NCI-H146 (cell line): ENCODE measurements around the gene FAM216B.
"Not testable (repeated sequence)": the region's sequence is repeated elsewhere in the genome, so short reads cannot be mapped to it uniquely, and the experiment has no call there.

Source experiments
- DNase-seq: peaks from one replicate; lab custom pipeline; 2025; lab: John Stamatoyannopoulos, UW

The FAM216B gene

GRCh38 chr13:42781352-42781751 is at the start of gene FAM216B:
FAM216B (plus strand) TSS chr13:42781584; CDS start chr13:42784068, 2,484 bp downstream.
- DNase-seq: no peak

- no peak for DNase-seq
Observed at GRCh38 chr13:42732073-42732472, 49.3 kb upstream of the FAM216B start.

- no peak for DNase-seq
Observed at GRCh38 chr13:42733046-42733445, 48.3 kb upstream of the FAM216B start.

- DNase-seq: no peak
Observed at GRCh38 chr13:42735010-42735409, 46.4 kb upstream of the FAM216B start.

GRCh38 chr13:42740753-42741152 is 40.6 kb upstream of the FAM216B start:
- DNase-seq: no peak

- DNase-seq: no peak
Observed at GRCh38 chr13:42741914-42742313, 39.5 kb upstream of the FAM216B start.

- DNase-seq: no peak
Observed at GRCh38 chr13:42745655-42746054, 35.7 kb upstream of the FAM216B start.

- DNase-seq: no peak
Observed at GRCh38 chr13:42746866-42747265, 34.5 kb upstream of the FAM216B start.

- DNase-seq: no peak
Observed at GRCh38 chr13:42747399-42747873, 33.9 kb upstream of the FAM216B start.

- DNase-seq: no peak
Observed at GRCh38 chr13:42750794-42751193, 30.6 kb upstream of the FAM216B start.

- DNase-seq: no peak
Observed at GRCh38 chr13:42751693-42752092, 29.7 kb upstream of the FAM216B start.

GRCh38 chr13:42752731-42753130 is 28.7 kb upstream of the FAM216B start:
- no peak for DNase-seq

- no peak for DNase-seq
Observed at GRCh38 chr13:42753697-42754096, 27.7 kb upstream of the FAM216B start.

- DNase-seq: no peak
Observed at GRCh38 chr13:42754801-42755510, 26.4 kb upstream of the FAM216B start.

- DNase-seq: no peak
Observed at GRCh38 chr13:42757678-42758420, 23.5 kb upstream of the FAM216B start.

GRCh38 chr13:42758515-42758914 is 22.9 kb upstream of the FAM216B start:
- no peak for DNase-seq

GRCh38 chr13:42760951-42761350 is 20.4 kb upstream of the FAM216B start:
- DNase-seq: no peak

GRCh38 chr13:42762251-42762650 is 19.1 kb upstream of the FAM216B start:
- no peak for DNase-seq

- no peak for DNase-seq
Observed at GRCh38 chr13:42762917-42763316, 18.5 kb upstream of the FAM216B start.

GRCh38 chr13:42766016-42766415 is 15.4 kb upstream of the FAM216B start:
- peak; percentile 69 for DNase-seq

- no peak for DNase-seq
Observed at GRCh38 chr13:42769650-42770049, 11.7 kb upstream of the FAM216B start.

GRCh38 chr13:42776558-42776957 is 4.8 kb upstream of the FAM216B start:
- DNase-seq: not testable (repeated sequence)

- no peak for DNase-seq
Observed at GRCh38 chr13:42777467-42777866, 3.9 kb upstream of the FAM216B start.
